IPS-20b (cell line): ENCODE data around the gene VIM.
A peak's percentile ranks its signal among the peaks of the same experiment; 100 is the strongest.
"Not testable (repeated sequence)": the region's sequence is repeated elsewhere in the genome, so short reads cannot be mapped to it uniquely, and the experiment has no call there.

Experiments
- H3K27ac ChIP-seq: one replicate; pipeline ENCODE4 v1.5.1; 2013; ENCODE audit warnings: low read length
- H3K27me3 ChIP-seq: 2 replicates; pipeline ENCODE4 v1.6.1; 2013; ENCODE audit warnings: mild to moderate bottlenecking, low read length, inconsistent platforms; ENCODE audit not compliant: insufficient read depth
- H3K36me3 ChIP-seq: 2 replicates; pipeline ENCODE4 v1.6.1; 2013; ENCODE audit warnings: low read depth, mild to moderate bottlenecking, inconsistent platforms, low read length, moderate library complexity; ENCODE audit not compliant: insufficient read depth
- H3K4me1 ChIP-seq: 2 replicates; pipeline ENCODE4 v1.6.1; 2013; ENCODE audit warnings: mild to moderate bottlenecking, control low read depth, inconsistent platforms, low read length, moderate library complexity; ENCODE audit not compliant: insufficient read depth
- H3K4me3 ChIP-seq: 2 replicates; pipeline ENCODE4 v1.5.1; 2013; ENCODE audit warnings: mild to moderate bottlenecking, low read length, inconsistent platforms
- H3K9ac ChIP-seq: 2 replicates; pipeline ENCODE4 v1.6.1; 2013; ENCODE audit warnings: low read depth, mild to moderate bottlenecking, inconsistent platforms, low read length, moderate library complexity
- H3K9me3 ChIP-seq: 2 replicates; pipeline ENCODE4 v1.6.1; 2013; ENCODE audit warnings: mild to moderate bottlenecking, low read depth, low read length, inconsistent platforms; ENCODE audit not compliant: insufficient read depth

The VIM gene

GRCh38 chr10:17244700-17245365 is 16.8 kb downstream of the VIM start:
- peaks cover 13% of the 10 kb centered on the region for H3K9me3 ChIP-seq
- no peaks in the 10 kb centered on the region for H3K27me3 ChIP-seq
- no peak overlapping the region for H3K4me3 ChIP-seq
- H3K36me3 ChIP-seq, result no peaks in the 10 kb centered on the region
- H3K4me1 ChIP-seq, result no peaks in the 10 kb centered on the region
- no peak overlapping the region for H3K9ac ChIP-seq
- H3K27ac ChIP-seq, result no peak overlapping the region

- H3K27ac ChIP-seq, result no peak overlapping the region
Measured at GRCh38 chr10:17247210-17247609, 19.2 kb downstream of the VIM start.

GRCh38 chr10:17248964-17249363 is 20.9 kb downstream of the VIM start:
- no peaks in the 10 kb centered on the region for H3K36me3 ChIP-seq
- no peak overlapping the region for H3K27ac ChIP-seq
- H3K4me3 ChIP-seq, result no peak overlapping the region
- no peak overlapping the region for H3K9ac ChIP-seq
- no peaks in the 10 kb centered on the region for H3K4me1 ChIP-seq
- peaks cover 13% of the 10 kb centered on the region for H3K9me3 ChIP-seq
- H3K27me3 ChIP-seq, result no peaks in the 10 kb centered on the region

More at GRCh38 chr10:17247210-17247609, 19.2 kb downstream of the VIM start:
- no peaks in the 10 kb centered on the region for H3K4me1 ChIP-seq
- no peak overlapping the region for H3K4me3 ChIP-seq
- no peaks in the 10 kb centered on the region for H3K36me3 ChIP-seq
- H3K27me3 ChIP-seq, result no peaks in the 10 kb centered on the region
- peaks cover 13% of the 10 kb centered on the region for H3K9me3 ChIP-seq
- no peak overlapping the region for H3K9ac ChIP-seq

- Histone ChIP-seq H3K36me3 (no peaks in the 10 kb centered on the region), H3K9me3 (peaks cover 13% of the 10 kb centered on the region), H3K9ac (no peak overlapping the region), H3K4me1 (no peaks in the 10 kb centered on the region), H3K27ac (no peak overlapping the region), H3K27me3 (no peaks in the 10 kb centered on the region), H3K4me3 (no peak overlapping the region)
Measured at GRCh38 chr10:17249820-17250219, 21.8 kb downstream of the VIM start.

GRCh38 chr10:17250736-17251135 is 22.7 kb downstream of the VIM start:
- Histone ChIP-seq H3K36me3 (no peaks in the 10 kb centered on the region), H3K27me3 (no peaks in the 10 kb centered on the region), H3K4me1 (no peaks in the 10 kb centered on the region), H3K4me3 (no peak overlapping the region), H3K9me3 (peaks cover 13% of the 10 kb centered on the region), H3K27ac (no peak overlapping the region), H3K9ac (no peak overlapping the region)

GRCh38 chr10:17254543-17255050 is 26.6 kb downstream of the VIM start:
- not testable (repeated sequence) for H3K4me3 ChIP-seq, H3K4me1 ChIP-seq, H3K27ac ChIP-seq, H3K36me3 ChIP-seq, H3K27me3 ChIP-seq, H3K9me3 ChIP-seq, H3K9ac ChIP-seq

- Histone ChIP-seq H3K4me1 (peaks cover 4% of the 10 kb centered on the region; the same call in 1 of the 2 replicates), H3K9ac (no peak overlapping the region), H3K27ac (no peak overlapping the region), H3K27me3 (no peaks in the 10 kb centered on the region), H3K9me3 (no peaks in the 10 kb centered on the region), H3K4me3 (no peak overlapping the region), H3K36me3 (no peaks in the 10 kb centered on the region)
Measured at GRCh38 chr10:17255512-17255911, 27.5 kb downstream of the VIM start.

GRCh38 chr10:17256051-17256450 is 28.0 kb downstream of the VIM start:
- no peaks in the 10 kb centered on the region for H3K36me3 ChIP-seq
- H3K4me1 ChIP-seq, result peaks cover 4% of the 10 kb centered on the region; the same call in 1 of the 2 replicates
- H3K4me3 ChIP-seq, result no peak overlapping the region
- H3K9me3 ChIP-seq, result 0 out of 2 replicates have a peak, but pooled peaks cover 1% of the 10 kb centered on the region
- no peak overlapping the region for H3K27ac ChIP-seq
- no peak overlapping the region for H3K9ac ChIP-seq
- H3K27me3 ChIP-seq, result no peaks in the 10 kb centered on the region

GRCh38 chr10:17256627-17257026 is 28.6 kb downstream of the VIM start:
- H3K4me3 ChIP-seq, result no peak overlapping the region
- no peak overlapping the region for H3K9ac ChIP-seq
- H3K27ac ChIP-seq, result no peak overlapping the region

GRCh38 chr10:17257466-17258321 is 29.7 kb downstream of the VIM start:
- H3K36me3 ChIP-seq, result no peaks in the 10 kb centered on the region
- no peak overlapping the region for H3K27ac ChIP-seq
- peaks cover 17% of the 10 kb centered on the region for H3K9me3 ChIP-seq
- H3K27me3 ChIP-seq, result no peaks in the 10 kb centered on the region
- peak overlapping the region; percentile 22; the same call in 1 of the 2 replicates for H3K9ac ChIP-seq
- H3K4me1 ChIP-seq, result peaks cover 4% of the 10 kb centered on the region; the same call in 1 of the 2 replicates
- H3K4me3 ChIP-seq, result no peak overlapping the region

More at GRCh38 chr10:17256627-17257026, 28.6 kb downstream of the VIM start:
- H3K36me3 ChIP-seq, result no peaks in the 10 kb centered on the region
- peaks cover 4% of the 10 kb centered on the region; the same call in 1 of the 2 replicates for H3K4me1 ChIP-seq
- H3K9me3 ChIP-seq, result peaks cover 7% of the 10 kb centered on the region
- H3K27me3 ChIP-seq, result no peaks in the 10 kb centered on the region

GRCh38 chr10:17262502-17262901 is 34.5 kb downstream of the VIM start:
- H3K36me3 ChIP-seq, result no peaks in the 10 kb centered on the region
- H3K4me3 ChIP-seq, result no peak overlapping the region
- no peak overlapping the region for H3K27ac ChIP-seq
- H3K9me3 ChIP-seq, result peaks cover 40% of the 10 kb centered on the region
- H3K27me3 ChIP-seq, result no peaks in the 10 kb centered on the region
- H3K4me1 ChIP-seq, result peaks cover under 1% of the 10 kb centered on the region; the same call in 1 of the 2 replicates
- H3K9ac ChIP-seq, result no peak overlapping the region
